GM19397 (cell line): ENCODE results near the gene PTPRF.
A peak's percentile ranks its signal among the peaks of the same experiment; 100 is the strongest.
"Not testable (repeated sequence)": the region's sequence is repeated elsewhere in the genome, so short reads cannot be mapped to it uniquely, and the experiment has no call there.

Experiments used
- ATAC-seq: cut with Tn5 transposase; IDR thresholded peaks from one replicate; pipeline ENCODE4 v1.9.1; 2021; ENCODE audit warnings: mild to moderate bottlenecking, moderate library complexity; ENCODE audit not compliant: unreplicated experiment

PTPRF gene

GRCh38 chr1:43621386-43621785, 90.7 kb downstream of the PTPRF start:
- no peak for ATAC-seq

- ATAC-seq, result no peak
Observed at GRCh38 chr1:43621861-43622260, 91.2 kb downstream of the PTPRF start.

GRCh38 chr1:43622471-43622870, 91.8 kb downstream of the PTPRF start:
- no peak for ATAC-seq

GRCh38 chr1:43622901-43623780, 92.5 kb downstream of the PTPRF start:
- ATAC-seq, result no peak

- ATAC-seq, result no peak
Observed at GRCh38 chr1:43625063-43625780, 94.5 kb downstream of the PTPRF start.

- ATAC-seq, result no peak
Observed at GRCh38 chr1:43632135-43632670, 101.5 kb downstream of the PTPRF start.

GRCh38 chr1:43634721-43635120, 104.0 kb downstream of the PTPRF start:
- ATAC-seq, result no peak

- ATAC-seq, result no peak
Observed at GRCh38 chr1:43636006-43636641, 105.4 kb downstream of the PTPRF start.

- no peak for ATAC-seq
Observed at GRCh38 chr1:43637267-43637666, 106.6 kb downstream of the PTPRF start.

- ATAC-seq, result not testable (repeated sequence)
Observed at GRCh38 chr1:43638381-43638780, 107.7 kb downstream of the PTPRF start.

GRCh38 chr1:43639976-43640794, 109.5 kb downstream of the PTPRF start:
- no peak for ATAC-seq

- no peak for ATAC-seq
Observed at GRCh38 chr1:43644558-43644957, 113.9 kb downstream of the PTPRF start.

GRCh38 chr1:43645461-43645860, 114.8 kb downstream of the PTPRF start:
- no peak for ATAC-seq

GRCh38 chr1:43647331-43647730, 116.6 kb downstream of the PTPRF start:
- not testable (repeated sequence) for ATAC-seq

- no peak for ATAC-seq
Observed at GRCh38 chr1:43648221-43648847, 117.7 kb downstream of the PTPRF start.

GRCh38 chr1:43648876-43649477, 118.3 kb downstream of the PTPRF start:
- ATAC-seq, result no peak

- ATAC-seq, result peak; percentile 52
Observed at GRCh38 chr1:43650310-43651085, 119.8 kb downstream of the PTPRF start.

- ATAC-seq, result no peak
Observed at GRCh38 chr1:43651188-43651587, 120.5 kb downstream of the PTPRF start.

- no peak for ATAC-seq
Observed at GRCh38 chr1:43651902-43652301, 121.2 kb downstream of the PTPRF start.
